Measurements from ENCODE around the gene FAM222B.

Gene FAM222B, protein sequence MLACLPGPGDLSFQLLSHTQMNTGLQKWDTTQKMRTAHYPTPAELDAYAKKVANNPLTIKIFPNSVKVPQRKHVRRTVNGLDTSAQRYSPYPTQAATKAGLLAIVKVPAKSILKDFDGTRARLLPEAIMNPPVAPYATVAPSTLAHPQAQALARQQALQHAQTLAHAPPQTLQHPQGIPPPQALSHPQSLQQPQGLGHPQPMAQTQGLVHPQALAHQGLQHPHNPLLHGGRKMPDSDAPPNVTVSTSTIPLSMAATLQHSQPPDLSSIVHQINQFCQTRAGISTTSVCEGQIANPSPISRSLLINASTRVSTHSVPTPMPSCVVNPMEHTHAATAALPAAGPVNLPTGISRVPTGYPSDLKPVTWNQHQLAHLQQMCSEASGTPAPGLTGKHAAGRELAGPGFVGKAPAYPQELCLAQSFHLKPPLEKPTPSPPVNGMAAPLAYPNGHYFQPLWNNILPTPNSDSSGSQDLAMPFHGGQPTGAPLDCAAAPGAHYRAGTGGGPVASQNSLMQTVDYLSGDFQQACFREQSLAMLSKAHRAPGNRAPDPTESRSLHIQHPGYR

DNA sequence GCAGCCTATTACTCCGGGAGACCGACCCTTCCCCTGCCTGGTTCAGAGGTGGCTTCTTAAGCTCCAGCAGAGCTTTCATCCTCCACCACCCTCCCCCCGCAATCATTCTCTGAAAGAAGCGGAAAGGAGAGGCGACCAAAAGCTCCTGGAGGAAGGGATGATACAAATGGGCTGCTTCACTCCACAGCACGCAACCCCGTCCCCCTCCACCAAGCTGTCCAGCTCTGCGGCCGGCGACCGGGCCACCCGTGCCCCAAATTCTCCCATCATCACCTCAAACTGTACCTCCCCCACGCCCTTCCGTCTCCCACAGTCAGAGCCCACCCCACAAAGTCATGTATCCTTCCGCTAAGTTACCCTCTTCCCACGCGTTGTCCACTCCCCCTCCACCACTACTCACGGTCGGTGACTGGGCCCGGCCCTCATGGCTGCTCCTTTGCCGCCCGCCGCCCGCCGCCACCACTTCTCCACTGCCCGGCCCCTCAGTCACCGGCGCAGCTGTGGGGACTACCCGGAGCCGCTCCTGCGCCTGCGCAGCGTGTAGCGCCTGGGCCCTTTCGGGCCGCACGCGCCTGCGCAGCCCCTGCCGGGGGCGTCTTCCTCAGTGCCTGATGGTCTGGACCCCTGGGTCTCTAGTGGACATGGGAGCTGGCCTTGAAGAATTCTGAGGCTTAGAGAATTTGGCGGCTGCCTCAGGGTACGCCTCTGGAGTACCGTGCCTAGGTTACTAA, at the start of gene FAM222B:
FAM222B (minus strand) TSS at position 509 of the 731 bp plus-strand sequence. CDS start 76,123 bp downstream, outside the sequence.
- TF ChIP-seq, protein P1, sequence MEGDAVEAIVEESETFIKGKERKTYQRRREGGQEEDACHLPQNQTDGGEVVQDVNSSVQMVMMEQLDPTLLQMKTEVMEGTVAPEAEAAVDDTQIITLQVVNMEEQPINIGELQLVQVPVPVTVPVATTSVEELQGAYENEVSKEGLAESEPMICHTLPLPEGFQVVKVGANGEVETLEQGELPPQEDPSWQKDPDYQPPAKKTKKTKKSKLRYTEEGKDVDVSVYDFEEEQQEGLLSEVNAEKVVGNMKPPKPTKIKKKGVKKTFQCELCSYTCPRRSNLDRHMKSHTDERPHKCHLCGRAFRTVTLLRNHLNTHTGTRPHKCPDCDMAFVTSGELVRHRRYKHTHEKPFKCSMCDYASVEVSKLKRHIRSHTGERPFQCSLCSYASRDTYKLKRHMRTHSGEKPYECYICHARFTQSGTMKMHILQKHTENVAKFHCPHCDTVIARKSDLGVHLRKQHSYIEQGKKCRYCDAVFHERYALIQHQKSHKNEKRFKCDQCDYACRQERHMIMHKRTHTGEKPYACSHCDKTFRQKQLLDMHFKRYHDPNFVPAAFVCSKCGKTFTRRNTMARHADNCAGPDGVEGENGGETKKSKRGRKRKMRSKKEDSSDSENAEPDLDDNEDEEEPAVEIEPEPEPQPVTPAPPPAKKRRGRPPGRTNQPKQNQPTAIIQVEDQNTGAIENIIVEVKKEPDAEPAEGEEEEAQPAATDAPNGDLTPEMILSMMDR (IDR thresholded peaks at IDR 0.05): no peak
- no peak for TF ChIP-seq ZFX (IDR thresholded peaks at IDR 0.05; ENCODE audit: borderline replicate concordance)
- H3K27ac ChIP-seq: peak within 1 kb of the TSS; percentile 97

DNA sequence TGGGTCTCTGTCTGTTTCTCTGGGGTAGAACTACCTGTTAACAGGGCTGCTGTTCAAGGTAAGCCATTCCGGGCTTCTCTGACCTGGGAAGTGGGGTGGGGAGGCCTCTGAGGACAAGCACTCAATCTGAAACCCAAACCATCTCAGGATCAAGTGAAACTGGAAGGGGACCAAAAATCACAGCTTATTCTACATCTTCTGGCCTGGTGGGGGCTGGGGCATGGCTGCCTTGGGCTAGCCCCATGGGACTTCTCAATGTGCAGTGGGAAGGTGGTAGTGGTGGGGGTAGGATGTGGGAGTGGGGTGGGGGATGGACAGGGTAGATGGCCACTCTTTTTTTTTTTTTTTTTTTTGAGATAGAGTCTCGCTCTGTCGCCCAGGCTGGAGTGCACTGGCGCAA, 49.4 kb upstream of the FAM222B start:
- H3K27ac ChIP-seq: peak overlapping the region; percentile 33; the same call in 1 of the 2 replicates
- TF ChIP-seq, protein P1 (IDR thresholded peaks at IDR 0.05): no peak
- TF ChIP-seq ZFX (IDR thresholded peaks at IDR 0.05; ENCODE audit: borderline replicate concordance): no peak

DNA sequence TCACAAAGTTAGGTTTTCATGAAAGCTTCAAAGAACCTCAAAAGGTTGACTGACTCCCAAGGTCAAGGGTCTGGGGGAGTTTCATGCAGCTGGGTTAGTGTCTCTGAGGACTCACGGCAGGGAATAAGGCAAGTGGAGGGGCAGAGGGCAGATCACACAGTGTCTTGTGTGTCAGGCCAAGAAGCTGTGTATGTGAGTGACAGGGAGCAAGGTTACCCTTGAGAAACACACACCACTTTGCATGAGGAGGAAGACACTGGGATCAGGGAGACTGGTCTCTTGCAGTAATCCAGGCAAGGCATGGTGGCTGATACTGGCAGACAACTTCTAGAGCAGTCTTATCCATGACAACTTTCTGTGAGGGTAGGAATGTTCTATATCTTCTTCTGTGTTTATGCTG, 48.6 kb upstream of the FAM222B start:
- peak overlapping the region; percentile 33; the same call in 1 of the 2 replicates for H3K27ac ChIP-seq

DNA sequence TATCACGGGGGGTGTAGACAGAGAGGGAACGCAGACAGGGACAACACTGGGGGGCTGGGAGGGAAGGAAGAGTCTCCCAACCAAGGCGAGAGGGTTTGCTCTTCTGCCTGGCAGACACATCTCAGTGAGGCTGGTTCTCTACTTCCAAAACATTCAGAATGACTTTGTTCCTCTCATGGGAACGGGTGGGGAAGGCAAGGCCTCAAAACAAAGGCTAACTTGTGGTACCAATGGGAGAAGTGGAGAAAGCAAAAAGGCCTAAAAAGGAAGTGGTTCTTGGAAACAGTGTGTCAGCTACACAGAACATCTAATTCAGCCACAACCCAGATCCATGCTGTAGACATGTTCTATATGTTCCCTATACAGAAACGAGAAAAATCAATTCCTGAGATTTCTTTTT, 47.4 kb upstream of the FAM222B start:
- H3K27ac ChIP-seq: peak overlapping the region; percentile 33
- TF ChIP-seq, protein P1 (IDR thresholded peaks at IDR 0.05): no peak
- no peak for TF ChIP-seq ZFX (IDR thresholded peaks at IDR 0.05; ENCODE audit: borderline replicate concordance)

More for the DNA sequence above, 48.6 kb upstream of the FAM222B start:
- TF ChIP-seq, protein P1 (IDR thresholded peaks at IDR 0.05): no peak
- TF ChIP-seq ZFX (IDR thresholded peaks at IDR 0.05; ENCODE audit: borderline replicate concordance): no peak

DNA sequence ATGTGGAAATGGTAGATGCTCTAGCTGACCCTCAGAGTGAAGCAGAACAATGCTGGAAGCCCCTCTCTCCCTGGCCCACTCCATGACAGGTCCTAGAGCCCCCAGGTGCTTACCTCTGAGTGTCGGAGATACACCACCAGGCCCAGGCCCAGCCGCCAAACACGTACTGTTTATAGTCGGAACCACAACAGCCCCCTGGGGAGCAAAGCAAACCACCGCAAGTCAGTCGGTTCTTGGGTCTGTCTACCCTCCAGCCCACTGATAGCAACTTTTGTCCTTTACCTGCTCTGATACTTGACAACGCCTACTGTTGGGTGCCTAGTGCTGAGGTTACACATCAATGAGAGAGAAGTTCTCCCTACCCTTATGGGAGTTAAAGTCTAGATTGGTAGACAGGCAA, 46.2 kb upstream of the FAM222B start:
- TF ChIP-seq, protein P1 (IDR thresholded peaks at IDR 0.05): no peak
- TF ChIP-seq ZFX (IDR thresholded peaks at IDR 0.05; ENCODE audit: borderline replicate concordance): no peak
- peak overlapping the region; percentile 33; the same call in 1 of the 2 replicates for H3K27ac ChIP-seq

DNA sequence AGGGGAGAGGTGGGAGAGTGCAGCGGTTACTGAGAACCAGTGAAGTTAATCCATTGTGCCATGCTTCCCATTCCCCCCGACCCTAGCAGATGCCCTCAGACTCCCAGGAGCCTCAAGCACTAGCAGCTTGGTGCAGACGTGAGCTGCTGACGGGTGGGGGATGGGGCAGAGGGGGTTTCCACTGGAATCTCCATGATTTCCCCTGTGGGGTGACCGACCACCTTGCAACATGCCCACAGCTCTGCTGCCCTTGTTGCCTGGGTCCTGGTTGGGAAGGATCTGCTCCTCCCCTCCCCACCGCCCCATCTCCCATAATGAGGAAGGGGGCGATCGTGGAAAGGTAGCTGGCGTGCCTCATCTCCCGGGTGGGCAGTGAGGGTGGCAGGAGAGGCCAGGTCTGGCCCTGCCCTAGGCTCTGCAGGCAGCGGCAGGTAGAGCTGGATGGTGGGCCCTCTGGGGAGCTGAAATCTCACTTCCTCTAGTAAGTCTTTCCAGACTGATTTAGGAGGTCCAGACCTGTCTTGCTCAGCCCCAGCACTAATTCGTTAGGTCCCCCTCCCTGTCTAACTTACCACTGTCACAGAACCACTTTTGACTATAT, 45.4 kb upstream of the FAM222B start:
- no peak for TF ChIP-seq ZFX (IDR thresholded peaks at IDR 0.05; ENCODE audit: borderline replicate concordance)
- TF ChIP-seq, protein P1 (IDR thresholded peaks at IDR 0.05): no peak
- H3K27ac ChIP-seq: peak overlapping the region; percentile 13; the same call in 1 of the 2 replicates
